ENCODE results near the gene PSMC1. TPM values are rescaled to one million over a fixed set of nuclear protein-coding genes. Genes with fewer than 3 reads are reported as not detected.
A peak's percentile ranks its signal among the peaks of the same experiment; 100 is the strongest.
"Not testable (repeated sequence)": the region's sequence is repeated elsewhere in the genome, so short reads cannot be mapped to it uniquely, and the experiment has no call there.

PSMC1 gene
- 100 to 1,000 TPM in 1 of 2 donors, 10 to 100 TPM in 1; 64.1 to 135 TPM for polyA plus RNA-seq

GRCh38 chr14:90256354-90257131, at the start of gene PSMC1:
TSS of gene PSMC1 (plus strand) at chr14:90256553. CDS start at chr14:90256598, 45 bp downstream.
- Histone ChIP-seq H3K4me1 (ENCODE audit: control insufficient read depth in 2 of 2, insufficient read depth in 2 of 2, low read length in 1 of 2) (no peaks in the 10 kb centered on the region), H3K4me3 (ENCODE audit: low read depth in 1 of 2, low read length in 2 of 2) (peak within 1 kb of the TSS; percentile 86 to 90), H3K27me3 (ENCODE audit: control insufficient read depth in 1 of 2, insufficient read depth in 2 of 2, low read length in 2 of 2) (no peaks in the 10 kb centered on the region), H3K27ac (ENCODE audit: low read depth in 2 of 2, low read length in 1 of 2) (peak within 1 kb of the TSS; percentile 56), H3K9me3 (ENCODE audit: control insufficient read depth in 2 of 2, insufficient read depth in 1 of 2, low read depth in 1 of 2, low read length in 1 of 2) (no peaks in the 10 kb centered on the region), H3K36me3 (ENCODE audit: control insufficient read depth in 2 of 2, insufficient read depth in 2 of 2, low read length in 1 of 2) (peaks cover 0 to 5% of the 10 kb centered on the region in 2 donors)
- WGBS, 2 donors = 0 to 1% methylated on average over 55 of the region's 55 CpGs

- H3K27ac ChIP-seq (ENCODE audit: low read depth in 2 of 2, low read length in 1 of 2) = no peak overlapping the region
- H3K27me3 ChIP-seq (ENCODE audit: control insufficient read depth in 1 of 2, insufficient read depth in 2 of 2, low read length in 2 of 2) = peaks cover 0 to 2% of the 10 kb centered on the region in 2 donors
- H3K4me1 ChIP-seq (ENCODE audit: control insufficient read depth in 2 of 2, insufficient read depth in 2 of 2, low read length in 1 of 2) = no peaks in the 10 kb centered on the region
- no peak overlapping the region for H3K4me3 ChIP-seq (ENCODE audit: low read depth in 1 of 2, low read length in 2 of 2)
- no peaks in the 10 kb centered on the region for H3K36me3 ChIP-seq (ENCODE audit: control insufficient read depth in 2 of 2, insufficient read depth in 2 of 2, low read length in 1 of 2)
- H3K9me3 ChIP-seq (ENCODE audit: control insufficient read depth in 2 of 2, insufficient read depth in 1 of 2, low read depth in 1 of 2, low read length in 1 of 2) = peaks cover 0 to 3% of the 10 kb centered on the region in 2 donors
- 83 to 86% methylated on average over 7 of the region's 7 CpGs for WGBS, 2 donors
Measured at GRCh38 chr14:90213099-90213748, 43.1 kb upstream of the PSMC1 start.

GRCh38 chr14:90228478-90228877, 27.9 kb upstream of the PSMC1 start:
- Histone ChIP-seq H3K27ac (ENCODE audit: low read depth in 2 of 2, low read length in 1 of 2) (no peak overlapping the region), H3K4me1 (ENCODE audit: control insufficient read depth in 2 of 2, insufficient read depth in 2 of 2, low read length in 1 of 2) (no peaks in the 10 kb centered on the region), H3K4me3 (ENCODE audit: low read depth in 1 of 2, low read length in 2 of 2) (no peak overlapping the region), H3K9me3 (ENCODE audit: control insufficient read depth in 2 of 2, insufficient read depth in 1 of 2, low read depth in 1 of 2, low read length in 1 of 2) (no peaks in the 10 kb centered on the region), H3K27me3 (ENCODE audit: control insufficient read depth in 1 of 2, insufficient read depth in 2 of 2, low read length in 2 of 2) (no peaks in the 10 kb centered on the region), H3K36me3 (ENCODE audit: control insufficient read depth in 2 of 2, insufficient read depth in 2 of 2, low read length in 1 of 2) (no peaks in the 10 kb centered on the region)
- WGBS, 2 donors = 86 to 87% methylated on average over 4 of the region's 4 CpGs

DNA sequence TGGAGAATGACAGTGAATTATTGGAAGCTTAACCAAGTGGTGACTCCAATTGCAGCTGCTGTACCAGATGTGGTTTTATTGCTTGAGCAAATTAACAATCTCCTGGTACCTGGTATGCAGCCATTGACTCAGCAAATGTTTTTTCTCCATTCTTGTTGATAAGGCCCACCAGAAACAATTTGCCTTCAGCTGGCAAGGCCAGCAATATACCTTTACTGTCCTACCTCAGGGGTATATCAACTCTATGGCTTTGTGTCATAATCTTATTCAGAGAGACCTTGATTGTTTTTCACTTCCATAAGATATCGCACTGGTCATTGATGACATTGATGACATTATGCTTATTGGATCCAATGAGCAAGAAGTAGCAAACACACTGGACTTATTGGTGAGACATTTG, 26.4 kb upstream of the PSMC1 start:
- WGBS, 2 donors = 95 to 97% methylated on average over 1 of the region's 1 CpG
- not testable (repeated sequence) for H3K27me3 ChIP-seq (ENCODE audit: control insufficient read depth in 1 of 2, insufficient read depth in 2 of 2, low read length in 2 of 2); H3K4me1 ChIP-seq (ENCODE audit: control insufficient read depth in 2 of 2, insufficient read depth in 2 of 2, low read length in 1 of 2)

DNA sequence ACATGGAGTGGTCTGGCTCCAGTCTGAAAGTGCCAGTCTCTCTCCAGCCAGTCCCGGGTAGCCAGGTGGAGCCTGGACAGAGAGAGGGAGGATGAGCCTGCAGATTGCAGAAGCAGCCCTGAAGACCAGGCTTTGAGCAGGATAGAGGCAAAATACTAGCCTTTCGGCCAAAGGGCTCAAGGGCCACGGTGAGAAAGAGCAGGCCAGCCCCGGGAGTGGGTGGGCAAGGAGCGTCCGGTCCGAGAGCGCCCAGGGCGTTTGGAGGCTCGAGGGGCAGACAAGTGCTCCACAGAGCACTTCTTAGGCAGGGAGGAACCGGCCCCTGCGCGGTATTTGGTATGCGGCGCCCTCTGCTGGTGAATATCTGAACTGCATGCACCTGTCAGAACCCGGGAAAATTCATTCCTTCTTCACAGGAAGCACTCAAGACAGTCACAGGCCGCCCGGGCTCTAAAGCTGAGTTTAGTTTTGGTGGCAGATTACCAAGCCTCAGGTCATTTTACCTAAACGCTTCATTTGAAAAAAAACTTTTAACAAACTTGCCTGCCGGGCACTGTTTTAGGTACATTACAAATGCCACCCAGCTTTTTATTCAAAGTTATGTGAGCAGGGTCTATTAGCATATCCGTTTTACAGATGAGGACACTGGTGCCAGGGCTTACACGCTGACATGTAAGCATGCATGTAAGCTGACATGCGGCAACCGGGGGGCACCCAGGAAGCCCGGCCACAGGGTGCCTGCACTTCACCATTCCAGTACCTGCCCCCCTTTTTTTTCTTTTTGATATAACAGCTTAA, 21.0 kb upstream of the PSMC1 start:
- no peak overlapping the region for H3K27ac ChIP-seq (ENCODE audit: low read depth in 2 of 2, low read length in 1 of 2)
- H3K4me1 ChIP-seq (ENCODE audit: control insufficient read depth in 2 of 2, insufficient read depth in 2 of 2, low read length in 1 of 2) = no peaks in the 10 kb centered on the region
- no peaks in the 10 kb centered on the region for H3K27me3 ChIP-seq (ENCODE audit: control insufficient read depth in 1 of 2, insufficient read depth in 2 of 2, low read length in 2 of 2)
- peaks cover 3 to 15% of the 10 kb centered on the region in 2 donors for H3K9me3 ChIP-seq (ENCODE audit: control insufficient read depth in 2 of 2, insufficient read depth in 1 of 2, low read depth in 1 of 2, low read length in 1 of 2)
- H3K4me3 ChIP-seq (ENCODE audit: low read depth in 1 of 2, low read length in 2 of 2) = no peak overlapping the region
- H3K36me3 ChIP-seq (ENCODE audit: control insufficient read depth in 2 of 2, insufficient read depth in 2 of 2, low read length in 1 of 2) = no peaks in the 10 kb centered on the region
- WGBS, 2 donors = 17 to 18% methylated on average over 25 of the region's 25 CpGs

More for the DNA sequence above, 26.4 kb upstream of the PSMC1 start:
- H3K27ac ChIP-seq (ENCODE audit: low read depth in 2 of 2, low read length in 1 of 2); H3K36me3 ChIP-seq (ENCODE audit: control insufficient read depth in 2 of 2, insufficient read depth in 2 of 2, low read length in 1 of 2); H3K4me3 ChIP-seq (ENCODE audit: low read depth in 1 of 2, low read length in 2 of 2); H3K9me3 ChIP-seq (ENCODE audit: control insufficient read depth in 2 of 2, insufficient read depth in 1 of 2, low read depth in 1 of 2, low read length in 1 of 2): not testable (repeated sequence)

- Histone ChIP-seq H3K4me3 (ENCODE audit: low read depth in 1 of 2, low read length in 2 of 2) (no peak overlapping the region), H3K36me3 (ENCODE audit: control insufficient read depth in 2 of 2, insufficient read depth in 2 of 2, low read length in 1 of 2) (no peaks in the 10 kb centered on the region), H3K9me3 (ENCODE audit: control insufficient read depth in 2 of 2, insufficient read depth in 1 of 2, low read depth in 1 of 2, low read length in 1 of 2) (peaks cover 3 to 18% of the 10 kb centered on the region in 2 donors), H3K27me3 (ENCODE audit: control insufficient read depth in 1 of 2, insufficient read depth in 2 of 2, low read length in 2 of 2) (no peaks in the 10 kb centered on the region), H3K27ac (ENCODE audit: low read depth in 2 of 2, low read length in 1 of 2) (no peak overlapping the region), H3K4me1 (ENCODE audit: control insufficient read depth in 2 of 2, insufficient read depth in 2 of 2, low read length in 1 of 2) (no peaks in the 10 kb centered on the region)
- WGBS, 2 donors = 74 to 76% methylated on average over 3 of the region's 3 CpGs
Measured at GRCh38 chr14:90239139-90239538, 17.2 kb upstream of the PSMC1 start.

DNA sequence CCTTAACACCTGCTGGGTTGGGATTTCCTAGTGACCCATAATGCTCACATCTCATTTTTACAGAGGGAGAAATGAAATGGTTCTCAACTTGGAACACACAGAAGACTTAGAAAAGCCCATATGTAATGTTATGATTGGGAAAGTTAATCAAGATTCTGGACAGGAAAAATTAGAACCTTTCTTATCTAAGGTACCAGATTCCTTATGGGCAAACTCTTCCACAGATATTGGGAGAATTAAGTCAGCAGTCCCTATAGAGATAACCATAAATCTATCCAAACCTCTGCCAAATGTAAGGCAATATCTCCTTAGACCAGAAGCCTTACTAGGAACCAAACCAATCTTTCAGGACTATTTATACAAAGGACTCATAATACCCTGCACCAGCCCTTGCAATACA, 13.9 kb upstream of the PSMC1 start:
- Histone ChIP-seq H3K27ac (ENCODE audit: low read depth in 2 of 2, low read length in 1 of 2) (no peak overlapping the region), H3K4me3 (ENCODE audit: low read depth in 1 of 2, low read length in 2 of 2) (no peak overlapping the region), H3K9me3 (ENCODE audit: control insufficient read depth in 2 of 2, insufficient read depth in 1 of 2, low read depth in 1 of 2, low read length in 1 of 2) (peaks cover 3 to 18% of the 10 kb centered on the region in 2 donors), H3K36me3 (ENCODE audit: control insufficient read depth in 2 of 2, insufficient read depth in 2 of 2, low read length in 1 of 2) (no peaks in the 10 kb centered on the region), H3K27me3 (ENCODE audit: control insufficient read depth in 1 of 2, insufficient read depth in 2 of 2, low read length in 2 of 2) (no peaks in the 10 kb centered on the region), H3K4me1 (ENCODE audit: control insufficient read depth in 2 of 2, insufficient read depth in 2 of 2, low read length in 1 of 2) (no peaks in the 10 kb centered on the region)

DNA sequence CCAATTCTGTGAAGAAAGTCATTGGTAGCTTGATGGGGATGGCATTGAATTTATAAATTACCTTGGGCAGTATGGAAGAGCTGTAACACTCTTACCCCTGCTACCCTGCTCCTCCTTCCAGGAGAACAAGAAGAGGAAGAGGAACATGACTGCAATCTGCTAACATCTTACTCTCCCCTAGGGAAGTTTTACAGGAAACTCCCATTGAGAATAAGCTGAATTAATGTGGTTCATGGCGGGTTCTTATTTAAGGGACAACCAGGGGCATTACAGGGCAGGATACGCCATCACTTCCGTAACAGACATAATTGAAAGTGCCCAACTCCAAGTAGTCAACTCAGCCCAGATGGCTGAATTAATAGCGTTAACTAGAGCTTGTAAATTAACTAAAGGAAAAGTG, 9.4 kb upstream of the PSMC1 start:
- 87 to 88% methylated on average over 4 of the region's 4 CpGs for WGBS, 2 donors

GRCh38 chr14:90247441-90247840, 8.9 kb upstream of the PSMC1 start:
- WGBS, 2 donors = 79% methylated on average over 10 of the region's 10 CpGs
- H3K4me3 ChIP-seq (ENCODE audit: low read depth in 1 of 2, low read length in 2 of 2); H3K36me3 ChIP-seq (ENCODE audit: control insufficient read depth in 2 of 2, insufficient read depth in 2 of 2, low read length in 1 of 2); H3K9me3 ChIP-seq (ENCODE audit: control insufficient read depth in 2 of 2, insufficient read depth in 1 of 2, low read depth in 1 of 2, low read length in 1 of 2); H3K27me3 ChIP-seq (ENCODE audit: control insufficient read depth in 1 of 2, insufficient read depth in 2 of 2, low read length in 2 of 2); H3K4me1 ChIP-seq (ENCODE audit: control insufficient read depth in 2 of 2, insufficient read depth in 2 of 2, low read length in 1 of 2); H3K27ac ChIP-seq (ENCODE audit: low read depth in 2 of 2, low read length in 1 of 2): not testable (repeated sequence)

More for the DNA sequence above, 9.4 kb upstream of the PSMC1 start:
- Histone ChIP-seq H3K4me1 (ENCODE audit: control insufficient read depth in 2 of 2, insufficient read depth in 2 of 2, low read length in 1 of 2) (no peaks in the 10 kb centered on the region), H3K27me3 (ENCODE audit: control insufficient read depth in 1 of 2, insufficient read depth in 2 of 2, low read length in 2 of 2) (no peaks in the 10 kb centered on the region), H3K27ac (ENCODE audit: low read depth in 2 of 2, low read length in 1 of 2) (no peak overlapping the region), H3K9me3 (ENCODE audit: control insufficient read depth in 2 of 2, insufficient read depth in 1 of 2, low read depth in 1 of 2, low read length in 1 of 2) (no peaks in the 10 kb centered on the region), H3K4me3 (ENCODE audit: low read depth in 1 of 2, low read length in 2 of 2) (no peak overlapping the region), H3K36me3 (ENCODE audit: control insufficient read depth in 2 of 2, insufficient read depth in 2 of 2, low read length in 1 of 2) (no peaks in the 10 kb centered on the region)
